GM13976 (cell line): ENCODE measurements around the gene PLEKHH3.

ENCODE experiments used
- DNase-seq: peaks from one replicate; pipeline ENCODE4 v3.0.0; 2012; ENCODE audit warnings: low spot score
- CTCF ChIP-seq: IDR thresholded peaks from 2 replicates; pipeline ENCODE4 v1.5.1; 2012; ENCODE audit warnings: borderline replicate concordance, mild to moderate bottlenecking; ENCODE audit not compliant: insufficient read depth; ENCODE audit errors: extremely low read depth, missing control alignments, control extremely low read depth
- in situ Hi-C: fragments of 300-500 bp; cut with MboI; formaldehyde crosslinking; loops from one replicate; pipeline ENCODE4 v1.12.0; 2022; ENCODE audit warnings: low sequenced_read_pairs, mixed read lengths, inconsistent platforms; ENCODE audit not compliant: unreplicated experiment

Gene PLEKHH3

GRCh38 chr17:42697108-42697811 is 20.5 kb upstream of the PLEKHH3 start:
- TF ChIP-seq CTCF, result no peak
- peak; percentile 13 for DNase-seq
- in situ Hi-C loops, result no loop called here

- in situ Hi-C loops, result no loop called here
- DNase-seq, result peak; percentile 13
- no peak for TF ChIP-seq CTCF
These were observed 18.7 kb upstream of the PLEKHH3 start for GRCh38 chr17:42695500-42695899.

- TF ChIP-seq CTCF, result no peak
- in situ Hi-C loops, result no loop called here
- DNase-seq, result no peak
These were observed 17.7 kb upstream of the PLEKHH3 start for GRCh38 chr17:42694524-42694923.

GRCh38 chr17:42692489-42692888 is 15.7 kb upstream of the PLEKHH3 start:
- no peak for TF ChIP-seq CTCF
- in situ Hi-C loops, result no loop called here
- no peak for DNase-seq

GRCh38 chr17:42691021-42691545 is 14.3 kb upstream of the PLEKHH3 start:
- in situ Hi-C loops, result no loop called here

GRCh38 chr17:42690596-42690995 is 13.8 kb upstream of the PLEKHH3 start:
- no peak for TF ChIP-seq CTCF
- in situ Hi-C loops, result no loop called here
- DNase-seq, result no peak

More at GRCh38 chr17:42691021-42691545, 14.3 kb upstream of the PLEKHH3 start:
- DNase-seq, result no peak
- no peak for TF ChIP-seq CTCF

GRCh38 chr17:42687707-42688320 is 11.0 kb upstream of the PLEKHH3 start:
- in situ Hi-C loops, result no loop called here
- DNase-seq, result no peak
- no peak for TF ChIP-seq CTCF
